CD14-positive monocyte (primary cell): ENCODE data around the gene CCT4. TPM values are rescaled to one million over a fixed set of nuclear protein-coding genes. Genes with fewer than 3 reads are reported as not detected.

Experiments
- DNase-seq, 3 donors: peaks; one replicate each; pipeline ENCODE4 v3.0.0-alpha.2; 2011 to 2022
- H2AFZ ChIP-seq: 2 replicates; pipeline ENCODE4 v1.6.0; 2012; ENCODE audit warnings: mild to moderate bottlenecking, low read depth, low read length, inconsistent platforms; ENCODE audit not compliant: insufficient read depth, poor library complexity, severe bottlenecking
- H3K27ac ChIP-seq, 2 donors: 1 replicate in 1 of 2; 2 replicates in 1 of 2; pipeline ENCODE4 v1.5.1; 2012 to 2013; ENCODE audit warnings: low read length in 2 of 2, control low read depth in 1 of 2, inconsistent platforms in 1 of 2, low read depth in 1 of 2, mild to moderate bottlenecking in 1 of 2
- H3K27me3 ChIP-seq, 2 donors: one replicate each; pipeline versions ENCODE4 v1.6.0 to v1.6.1; 2011 to 2013; ENCODE audit warnings: low read length in 2 of 2; ENCODE audit not compliant: control insufficient read depth in 2 of 2, insufficient read depth in 2 of 2
- H3K36me3 ChIP-seq, 2 donors: replicated peaks in 1 of 2; 1 replicate in 1 of 2; 2 replicates in 1 of 2; pipeline versions ENCODE4 v1.5.1 to v1.6.1; 2012 to 2013; ENCODE audit warnings: low read length in 2 of 2, control low read depth in 1 of 2, inconsistent platforms in 1 of 2, mild to moderate bottlenecking in 1 of 2; ENCODE audit not compliant: insufficient read depth in 2 of 2, control insufficient read depth in 1 of 2
- H3K4me1 ChIP-seq, 2 donors: 1 replicate in 1 of 2; 2 replicates in 1 of 2; pipeline versions ENCODE4 v1.5.1 to v1.6.1; 2012 to 2013; ENCODE audit warnings: low read length in 2 of 2, control low read depth in 1 of 2, inconsistent platforms in 1 of 2, mild to moderate bottlenecking in 1 of 2, moderate library complexity in 1 of 2; ENCODE audit not compliant: insufficient read depth in 2 of 2, control insufficient read depth in 1 of 2
- H3K4me2 ChIP-seq: replicated peaks from 2 replicates; pipeline ENCODE3; 2012; ENCODE audit warnings: low read length, moderate library complexity, mild to moderate bottlenecking; ENCODE audit not compliant: poor library complexity, severe bottlenecking; ENCODE audit errors: extremely low read depth
- H3K4me3 ChIP-seq, 3 experiments: fragments of 200-600 bp in 1 of 3; sonication (generic) in 1 of 3; replicated peaks in 1 of 3; 1 replicate in 2 of 3; 2 replicates in 1 of 3; pipeline ENCODE4 v1.5.1; 2011 to 2013; ENCODE audit warnings: low read length in 3 of 3, mild to moderate bottlenecking in 3 of 3, control low read depth in 2 of 3, low read depth in 2 of 3, inconsistent platforms in 1 of 3, moderate library complexity in 1 of 3
- H3K79me2 ChIP-seq: 2 replicates; pipeline ENCODE4 v1.6.0; 2012; ENCODE audit warnings: mild to moderate bottlenecking, control low read depth, inconsistent platforms, low read length, moderate library complexity; ENCODE audit not compliant: insufficient read depth
- H3K9ac ChIP-seq: 2 replicates; pipeline ENCODE4 v1.6.0; 2017; ENCODE audit warnings: low read length, mild to moderate bottlenecking; ENCODE audit not compliant: insufficient read depth, poor library complexity, severe bottlenecking
- H3K9me3 ChIP-seq, 2 donors: replicated peaks in 1 of 2; 1 replicate in 1 of 2; 2 replicates in 1 of 2; pipeline versions ENCODE4 v1.5.1 to v1.6.1; 2012 to 2013; ENCODE audit warnings: low read length in 2 of 2, control low read depth in 1 of 2; ENCODE audit not compliant: control insufficient read depth in 1 of 2, insufficient read depth in 1 of 2
- H4K20me1 ChIP-seq: 2 replicates; pipeline ENCODE4 v1.6.0; 2012; ENCODE audit warnings: mild to moderate bottlenecking, low read length, control low read depth, moderate library complexity; ENCODE audit not compliant: insufficient read depth
- H3K27ac Mint-ChIP-seq, 7 donors: one replicate each; pipeline ENCODE4 v1.8.0; 2020; ENCODE audit warnings: mild to moderate bottlenecking in 7 of 7, mixed read lengths in 7 of 7, moderate library complexity in 6 of 7, inconsistent platforms in 2 of 7
- H3K27me3 Mint-ChIP-seq, 3 donors: one replicate each; pipeline ENCODE4 v1.8.0; 2021 to 2022; ENCODE audit warnings: low read depth in 3 of 3, mild to moderate bottlenecking in 3 of 3, mixed read lengths in 3 of 3, moderate library complexity in 3 of 3, inconsistent platforms in 1 of 3
- H3K36me3 Mint-ChIP-seq, 2 donors: one replicate each; pipeline ENCODE4 v1.8.0; 2020; ENCODE audit warnings: mixed read lengths in 2 of 2, inconsistent platforms in 1 of 2, mild to moderate bottlenecking in 1 of 2
- H3K4me1 Mint-ChIP-seq: one replicate; pipeline ENCODE4 v1.8.0; 2020; ENCODE audit warnings: mild to moderate bottlenecking, mixed read lengths
- H3K4me3 Mint-ChIP-seq, 2 donors: one replicate each; pipeline ENCODE4 v1.8.0; 2020; ENCODE audit warnings: mild to moderate bottlenecking in 2 of 2, mixed read lengths in 2 of 2, moderate library complexity in 1 of 2
- H3K9me3 Mint-ChIP-seq, 7 donors: one replicate each; pipeline ENCODE4 v1.8.0; 2020 to 2022; ENCODE audit warnings: mixed read lengths in 7 of 7, mild to moderate bottlenecking in 6 of 7, moderate library complexity in 6 of 7, inconsistent platforms in 2 of 7
- WGBS: methylation state at CpG from one replicate; pipeline ENCODE4 v1.1.5; 2013; ENCODE audit warnings: missing lambda C conversion rate; ENCODE audit not compliant: insufficient coverage; 5-methylcytosine and 5-hydroxymethylcytosine counted together
- intact Hi-C, 2 donors: fragments of 100-400 bp; cut with micrococcal nuclease; formaldehyde crosslinking; loops; one replicate each; pipeline versions ENCODE4 v1.15.0 to v1.15.1; 2023
- polyA plus RNA-seq, 3 donors: library from polyadenylated mRNA; depleted of rRNA in 1 of 3; unstranded in 2 of 3; stranded (reverse) in 1 of 3; fragments of 300-500 nt in 2 of 3; fragments of >200 nt in 1 of 3; fragmentation: Illumina TruSeq in 2 of 3; gene quantifications; 1 replicate in 2 of 3; 2 replicates in 1 of 3; pipeline ENCODE4 v1.2.3, GENCODE V29; 2012 to 2021
- TF ChIP-seq, protein P1 (sequence below): fragments of 200-600 bp; IDR thresholded peaks from one replicate; pipeline ENCODE4 v1.8.0; 2022; ENCODE audit warnings: antibody characterized with exemption, mild to moderate bottlenecking

The CCT4 gene
- polyA plus RNA-seq, 3 donors = 26.1 to 78.1 (median 73.1) TPM

DNA sequence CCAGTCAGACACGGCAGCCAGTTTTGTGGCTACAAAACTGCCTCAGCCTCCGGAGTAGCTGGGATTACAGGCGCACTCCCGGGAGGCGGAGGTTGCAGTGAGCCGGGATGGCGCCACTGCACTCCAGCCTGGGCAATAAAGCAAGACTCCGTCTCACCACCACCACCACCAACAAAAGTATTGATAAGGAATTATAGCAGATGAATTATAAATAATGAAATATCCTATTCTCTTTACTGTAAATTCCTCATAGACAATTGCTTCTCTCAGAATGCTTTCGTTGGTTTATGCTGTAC, 33.2 kb downstream of the CCT4 start:
- H3K36me3 ChIP-seq = no peaks in the 10 kb centered on the region
- 24% methylated on average over 2 of the region's 9 CpGs for WGBS
- H3K4me2 ChIP-seq = peak overlapping the region; percentile 79
- H3K4me3 Mint-ChIP-seq = peak overlapping the region; percentile 98
- no peaks in the 10 kb centered on the region for H3K9me3 ChIP-seq
- no peaks in the 10 kb centered on the region for H3K27me3 Mint-ChIP-seq
- TF ChIP-seq, protein P1, sequence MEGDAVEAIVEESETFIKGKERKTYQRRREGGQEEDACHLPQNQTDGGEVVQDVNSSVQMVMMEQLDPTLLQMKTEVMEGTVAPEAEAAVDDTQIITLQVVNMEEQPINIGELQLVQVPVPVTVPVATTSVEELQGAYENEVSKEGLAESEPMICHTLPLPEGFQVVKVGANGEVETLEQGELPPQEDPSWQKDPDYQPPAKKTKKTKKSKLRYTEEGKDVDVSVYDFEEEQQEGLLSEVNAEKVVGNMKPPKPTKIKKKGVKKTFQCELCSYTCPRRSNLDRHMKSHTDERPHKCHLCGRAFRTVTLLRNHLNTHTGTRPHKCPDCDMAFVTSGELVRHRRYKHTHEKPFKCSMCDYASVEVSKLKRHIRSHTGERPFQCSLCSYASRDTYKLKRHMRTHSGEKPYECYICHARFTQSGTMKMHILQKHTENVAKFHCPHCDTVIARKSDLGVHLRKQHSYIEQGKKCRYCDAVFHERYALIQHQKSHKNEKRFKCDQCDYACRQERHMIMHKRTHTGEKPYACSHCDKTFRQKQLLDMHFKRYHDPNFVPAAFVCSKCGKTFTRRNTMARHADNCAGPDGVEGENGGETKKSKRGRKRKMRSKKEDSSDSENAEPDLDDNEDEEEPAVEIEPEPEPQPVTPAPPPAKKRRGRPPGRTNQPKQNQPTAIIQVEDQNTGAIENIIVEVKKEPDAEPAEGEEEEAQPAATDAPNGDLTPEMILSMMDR = no peak
- H3K4me3 ChIP-seq = peak overlapping the region in 1 of 3 experiments; percentile 80
- intact Hi-C loops = loop anchor here (2.0 to 10.0 kb wide), 3 partner anchors 34 to 320 kb away; partner anchors contain the start of genes CCT4 (in 1 of the 2) and XPO1 (in 1 of the 2)
- H3K9me3 Mint-ChIP-seq = no peaks in the 10 kb centered on the region
- H3K4me1 ChIP-seq = peaks cover 19 to 20% of the 10 kb centered on the region in 2 donors
- DNase-seq = no peak
- H3K27me3 ChIP-seq = no peaks in the 10 kb centered on the region
- H3K36me3 Mint-ChIP-seq = peaks cover 0 to 2% of the 10 kb centered on the region in 2 donors
- H4K20me1 ChIP-seq = no peaks in the 10 kb centered on the region
- peak overlapping the region; percentile 100 for H2AFZ ChIP-seq
- H3K27ac Mint-ChIP-seq = no peak overlapping the region
- peaks cover 22% of the 10 kb centered on the region for H3K4me1 Mint-ChIP-seq
- no peak overlapping the region for H3K27ac ChIP-seq
- peak overlapping the region; percentile 53 for H3K9ac ChIP-seq
- no peaks in the 10 kb centered on the region for H3K79me2 ChIP-seq

DNA sequence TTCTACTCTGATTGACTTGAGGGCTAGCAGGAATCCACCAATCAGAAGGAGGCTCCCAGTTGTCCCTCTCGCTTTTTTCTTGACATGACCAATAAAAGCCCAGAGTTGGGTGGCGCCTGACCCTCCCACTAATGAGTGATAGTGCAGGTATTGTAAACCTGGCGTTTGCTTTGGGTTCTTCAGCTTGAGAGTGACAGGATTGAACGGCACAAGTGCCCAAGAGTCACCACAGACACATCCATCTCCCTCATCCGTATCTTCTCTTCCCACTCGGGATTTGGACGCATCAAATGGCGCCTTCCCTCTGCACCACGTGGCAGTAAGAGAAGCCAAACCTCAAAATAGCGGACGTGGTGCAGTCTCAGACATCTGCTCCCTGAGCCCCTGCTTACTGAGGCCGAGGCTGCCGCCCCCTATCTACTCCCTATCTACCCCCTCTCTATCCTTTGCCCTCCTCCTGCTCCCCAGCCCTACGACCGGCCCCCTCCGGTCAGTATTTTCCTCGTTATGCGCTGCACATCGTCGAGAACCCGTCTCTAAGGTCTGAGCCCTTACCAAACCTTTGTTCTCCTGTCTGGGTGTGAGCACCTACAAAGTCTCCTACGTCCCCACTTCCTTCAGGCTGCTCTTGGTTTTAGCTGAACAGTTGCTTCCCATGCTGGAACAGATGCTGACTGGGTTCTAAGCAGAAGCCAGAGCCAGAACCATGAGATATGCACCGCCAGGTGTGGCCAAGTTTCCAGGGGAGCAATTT, 33.7 kb downstream of the CCT4 start:
- Histone ChIP-seq H3K27me3 (no peaks in the 10 kb centered on the region), H3K36me3 (no peaks in the 10 kb centered on the region), H3K9me3 (no peaks in the 10 kb centered on the region), H3K4me2 (peak overlapping the region; percentile 79), H3K4me1 (peaks cover 19 to 20% of the 10 kb centered on the region in 2 donors), H3K9ac (peak overlapping the region; percentile 53), H4K20me1 (no peaks in the 10 kb centered on the region), H2AFZ (peak overlapping the region; percentile 100), H3K27ac (peak overlapping the region in 1 of 2 donors; percentile 21), H3K4me3 (peak overlapping the region; percentile 80 to 97 (median 93)), H3K79me2 (no peaks in the 10 kb centered on the region)
- Mint-ChIP-seq H3K4me3 (peak overlapping the region; percentile 98), H3K36me3 (peaks cover 0 to 2% of the 10 kb centered on the region in 2 donors), H3K27ac (peak overlapping the region; percentile 76 to 89 (median 83)), H3K4me1 (peaks cover 22% of the 10 kb centered on the region), H3K9me3 (no peaks in the 10 kb centered on the region), H3K27me3 (no peaks in the 10 kb centered on the region)
- 3% methylated on average over 16 of the region's 23 CpGs for WGBS
- DNase-seq = peak; percentile 83 to 89 (median 89)
- TF ChIP-seq, protein P1 = no peak
- intact Hi-C loops = loop anchor here (2.0 to 10.0 kb wide), 3 partner anchors 34 to 320 kb away; partner anchors contain the start of genes CCT4 (in 1 of the 2) and XPO1 (in 1 of the 2)
